ENCODE measurements around the gene SHANK2.

Gene SHANK2

GRCh38 chr11:71252269-71252769 is at the start of gene SHANK2:
Gene SHANK2, minus strand, starts transcription at chr11:71252577. Its CDS starts 105,251 bp downstream, at chr11:71147326.
- FAIRE-seq: no peak

DNA sequence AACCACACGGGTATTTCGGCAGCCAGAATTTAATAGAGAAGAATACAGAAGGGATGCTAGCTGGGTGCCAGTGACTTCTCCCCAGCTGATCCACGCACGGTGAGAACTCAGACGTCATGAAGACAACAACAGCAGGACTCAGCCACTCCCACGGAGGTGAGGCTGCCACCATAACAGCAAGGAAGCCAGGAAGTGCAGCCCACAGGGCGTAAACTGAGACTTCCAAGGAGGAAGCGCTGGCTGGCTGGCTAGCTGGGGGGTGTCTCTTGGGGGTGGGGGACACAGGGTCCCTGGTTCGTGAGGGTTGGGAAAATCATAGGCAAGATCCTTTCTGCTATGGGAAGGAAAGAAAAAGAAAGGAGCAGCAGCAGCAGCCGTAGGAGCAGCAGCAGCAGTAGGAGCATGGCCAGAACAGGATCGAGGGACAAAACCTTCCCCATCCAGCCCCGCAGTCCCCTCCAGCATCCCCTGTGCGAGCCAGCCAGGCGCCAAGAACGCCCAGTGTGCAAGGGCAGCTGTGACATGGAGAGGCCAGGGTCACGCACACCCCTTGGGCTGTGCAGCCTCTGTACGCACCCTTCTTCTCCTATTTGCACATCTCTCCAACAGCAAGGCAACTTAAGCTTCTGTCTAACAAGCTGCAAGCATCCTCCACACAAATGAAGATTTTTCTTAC is 49.6 kb upstream of the SHANK2 start:
- FAIRE-seq: no peak

GRCh38 chr11:71301046-71301857 is 48.9 kb upstream of the SHANK2 start:
- FAIRE-seq: no peak

- no peak for FAIRE-seq
These were observed 47.8 kb upstream of the SHANK2 start for GRCh38 chr11:71300187-71300586.

GRCh38 chr11:71298761-71299181 is 46.4 kb upstream of the SHANK2 start:
- no peak for FAIRE-seq

DNA sequence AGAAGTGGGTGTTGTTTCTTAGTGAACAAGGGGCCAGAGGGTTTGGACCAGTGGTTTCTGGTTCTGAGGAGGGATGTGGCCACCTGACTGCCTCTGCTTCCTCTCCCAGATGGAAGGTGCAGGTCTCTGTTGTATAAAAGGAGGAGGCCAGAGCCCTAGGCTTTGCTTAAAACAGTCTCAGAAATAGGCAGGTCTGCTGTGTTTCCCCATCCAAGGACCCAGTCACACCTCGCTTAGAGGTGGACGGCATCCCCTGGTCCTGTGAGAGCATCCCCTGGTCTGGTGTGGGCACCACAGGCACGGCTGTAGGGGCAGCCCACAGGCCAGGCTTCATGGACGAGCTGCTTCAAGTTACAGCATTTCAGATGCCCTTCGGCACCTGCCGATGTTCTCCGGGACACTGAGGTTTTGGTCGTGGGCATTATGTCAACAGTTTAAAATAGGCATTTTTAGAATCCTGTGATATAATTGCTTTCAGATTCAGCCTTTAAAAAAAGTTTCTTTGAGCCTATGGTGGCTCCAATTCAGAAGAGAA is 45.7 kb upstream of the SHANK2 start:
- no peak for FAIRE-seq

- no peak for FAIRE-seq
These were observed 42.6 kb upstream of the SHANK2 start for GRCh38 chr11:71294846-71295600.

DNA sequence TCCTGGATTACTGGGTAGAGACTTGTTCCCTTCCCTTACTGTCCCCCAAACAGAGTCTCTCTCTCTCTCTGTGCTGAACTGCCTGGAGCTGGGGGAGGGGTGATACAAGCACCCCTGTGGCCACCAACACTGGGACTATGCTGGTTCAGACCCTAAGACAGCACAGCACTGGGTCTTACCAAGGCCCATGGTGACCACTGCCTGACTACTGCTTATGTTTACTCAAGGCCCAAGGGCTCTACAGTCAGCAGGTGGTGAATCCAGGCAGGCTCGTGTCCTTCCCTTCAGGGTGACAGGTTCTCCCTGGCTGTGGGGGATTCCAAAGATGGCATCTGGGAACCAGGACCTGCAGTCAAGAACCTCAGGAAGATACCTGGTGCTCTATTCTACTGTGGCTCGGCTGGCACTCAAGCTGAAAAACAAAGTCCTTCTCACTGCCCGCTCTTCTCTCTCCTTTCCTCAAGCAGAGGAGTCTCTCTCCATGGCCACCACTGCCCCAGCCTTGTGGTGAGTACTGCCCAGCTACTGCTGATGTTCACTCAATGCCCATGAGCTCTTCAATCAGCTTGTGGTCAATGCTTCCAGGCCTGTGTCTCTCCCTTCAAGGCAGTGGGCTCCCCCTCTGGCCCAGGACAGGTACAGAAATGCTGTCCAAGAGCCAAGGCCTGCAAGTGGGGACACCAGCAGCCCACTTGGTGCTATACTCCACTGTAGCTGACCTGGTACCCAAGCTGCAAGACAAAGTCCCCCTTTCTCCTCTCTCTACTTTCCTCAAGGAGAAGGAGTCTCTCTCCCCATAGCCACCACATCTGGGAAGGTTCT is 41.8 kb upstream of the SHANK2 start:
- no peak for FAIRE-seq

- no peak for FAIRE-seq
These were observed 34.6 kb upstream of the SHANK2 start for GRCh38 chr11:71286701-71287643.

- no peak for FAIRE-seq
These were observed 32.7 kb upstream of the SHANK2 start for GRCh38 chr11:71285111-71285510.

DNA sequence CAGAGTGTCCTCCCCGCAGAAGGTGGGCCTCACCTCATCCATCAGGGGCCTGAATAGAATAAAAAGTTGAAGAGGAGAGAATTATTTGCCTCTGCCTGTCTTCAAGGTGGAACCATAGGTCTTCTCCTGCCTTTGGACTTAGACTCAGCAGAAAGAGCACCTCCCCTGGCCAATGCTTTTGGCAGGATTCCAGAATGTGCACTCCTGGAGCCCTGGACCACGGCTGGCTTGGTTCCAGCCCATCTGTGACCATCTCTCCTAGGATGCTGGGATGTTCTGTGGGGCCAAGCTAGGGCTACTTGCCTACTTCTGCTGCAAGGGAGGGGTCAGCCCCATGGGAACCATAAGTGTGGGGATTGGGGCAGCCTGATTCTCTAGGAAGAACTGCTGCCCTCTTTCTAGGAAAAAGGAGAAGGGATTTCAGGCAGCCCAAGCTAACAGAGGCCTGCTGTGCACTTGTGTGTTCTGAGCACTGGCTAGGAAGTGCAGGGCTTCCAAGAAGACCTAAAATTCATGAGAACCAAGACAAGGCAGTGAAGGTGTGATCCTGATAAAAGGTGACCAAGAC is 32.2 kb upstream of the SHANK2 start:
- no peak for FAIRE-seq

GRCh38 chr11:71283971-71284441 is 31.6 kb upstream of the SHANK2 start:
- FAIRE-seq: no peak

DNA sequence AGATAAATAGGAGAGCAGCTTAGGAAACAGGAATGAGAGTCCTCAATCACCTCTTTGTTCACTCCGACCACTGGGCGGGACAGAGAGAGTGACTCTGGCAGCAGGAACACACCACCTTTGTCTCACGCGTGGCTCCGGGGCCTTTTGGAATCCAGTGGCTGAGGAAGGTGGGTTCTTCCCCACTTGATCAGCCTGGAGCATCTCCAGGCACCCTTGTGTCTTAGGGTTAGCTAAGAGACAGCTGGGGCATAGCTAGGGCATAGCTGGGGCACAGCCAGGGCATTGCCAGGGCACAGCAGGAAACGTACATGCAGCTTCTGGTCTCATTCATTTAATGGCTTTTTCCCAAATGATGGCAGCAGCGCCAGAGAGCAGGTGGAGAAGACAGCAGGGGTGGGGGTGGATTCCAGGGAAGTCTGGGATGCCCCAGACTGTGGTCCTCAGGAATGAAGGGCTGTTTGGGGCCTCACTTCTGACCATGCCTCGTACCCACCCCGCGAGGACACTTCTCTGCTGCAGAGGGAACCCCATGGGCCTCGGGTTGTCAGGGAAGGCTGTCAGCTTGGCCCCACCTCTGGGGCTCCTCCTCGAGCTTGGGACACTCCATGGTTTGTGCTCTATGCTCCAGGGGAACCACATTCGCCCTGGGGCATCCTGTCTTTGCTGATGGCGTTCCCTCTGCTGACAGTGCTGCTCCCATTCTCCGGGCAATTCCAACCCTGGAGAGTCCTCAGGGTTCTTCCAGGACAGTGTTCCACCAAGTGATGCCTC is 30.4 kb upstream of the SHANK2 start:
- FAIRE-seq: no peak

DNA sequence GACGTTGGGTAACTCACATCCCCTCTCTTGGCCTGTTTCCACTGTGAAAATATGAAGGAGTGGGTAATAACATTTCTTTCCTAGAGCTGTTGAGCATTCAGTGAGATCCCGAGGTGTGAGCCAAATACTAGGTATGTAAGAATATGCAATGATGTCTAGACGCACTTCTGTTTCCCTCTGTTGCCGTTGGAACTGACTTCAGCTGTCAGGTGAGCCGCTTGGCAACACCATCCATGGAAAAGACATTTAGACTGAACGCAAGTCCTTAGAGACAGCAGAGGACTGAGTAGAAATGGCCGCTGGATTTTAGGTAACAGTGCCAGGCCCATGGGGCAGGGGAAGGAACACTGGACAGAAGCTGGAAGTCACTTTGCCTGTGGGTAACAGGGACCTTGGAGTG is 29.5 kb upstream of the SHANK2 start:
- no peak for FAIRE-seq

DNA sequence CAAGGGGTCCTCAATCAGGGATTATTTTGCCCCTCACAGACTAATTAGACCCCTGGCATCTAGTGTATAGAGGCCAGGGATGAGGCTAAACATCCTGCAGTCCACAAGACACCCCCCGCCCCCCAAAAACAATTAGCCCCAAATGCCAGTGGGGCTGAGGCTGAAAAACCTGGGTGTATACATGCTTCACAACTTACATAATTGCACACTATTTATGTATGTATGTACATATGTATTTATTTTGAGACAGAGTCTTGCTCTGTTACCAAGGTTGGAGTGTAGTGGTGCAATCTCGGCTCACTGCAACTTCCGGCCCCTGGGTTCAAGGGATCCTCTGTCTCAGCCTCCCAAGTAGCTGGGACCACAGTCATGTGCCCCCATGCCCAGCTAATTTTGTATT is 28.8 kb upstream of the SHANK2 start:
- no peak for FAIRE-seq

- no peak for FAIRE-seq
These were observed 27.7 kb upstream of the SHANK2 start for GRCh38 chr11:71279916-71280645.

GRCh38 chr11:71272161-71272560 is 19.8 kb upstream of the SHANK2 start:
- no peak for FAIRE-seq

DNA sequence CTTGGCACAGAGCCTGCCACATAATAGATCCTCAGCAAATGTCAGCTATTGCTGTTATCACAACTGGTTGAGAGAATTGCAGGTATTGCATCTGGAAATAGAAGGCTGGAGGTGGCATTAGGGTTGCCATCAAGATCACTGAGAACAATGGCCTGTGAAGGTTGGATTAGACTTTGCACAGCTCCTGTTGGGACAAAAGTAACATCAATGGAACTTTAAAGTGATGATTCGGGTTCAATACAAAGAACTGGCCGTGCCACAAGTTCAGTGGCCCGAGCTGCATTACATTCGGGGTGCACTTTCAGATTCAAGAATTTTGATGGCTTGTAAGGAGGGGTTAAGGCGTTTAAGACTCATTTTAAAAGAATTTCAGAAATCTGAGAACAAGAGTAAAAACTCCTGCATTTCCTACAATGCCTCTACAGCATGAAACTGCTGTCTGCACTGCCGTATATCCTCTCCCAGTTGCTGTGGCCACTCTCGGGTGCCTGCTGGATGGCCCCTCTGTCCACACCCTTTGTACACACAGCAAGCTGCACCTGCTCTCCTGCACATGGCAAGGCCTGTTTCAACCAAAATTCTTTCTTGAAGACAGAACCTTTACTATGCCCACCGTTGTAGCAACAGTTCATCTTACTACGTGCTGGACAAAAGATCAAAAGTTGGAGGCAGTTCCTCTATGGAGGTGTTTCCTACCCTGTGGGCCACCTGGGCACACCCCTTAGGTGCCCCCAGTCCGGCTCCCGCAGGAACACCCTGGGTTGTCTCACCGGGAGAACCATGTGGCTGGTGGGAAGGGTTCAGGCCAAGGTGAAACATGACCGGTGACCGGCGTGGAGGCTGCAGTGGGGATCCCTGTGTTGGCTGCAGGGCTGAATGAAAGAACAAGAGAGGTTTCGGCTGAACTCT is 17.5 kb upstream of the SHANK2 start:
- FAIRE-seq: no peak
